A204.1 (cell line): ENCODE data around the gene DOLK.

Experiments used
- FAIRE-seq: peaks from 2 replicates; lab custom pipeline; 2012; peaks lifted over from hg19 to GRCh38; lab: Jason Lieb, UNC

Gene DOLK

GRCh38 chr9:128905964-128906363, 41.4 kb downstream of the DOLK start:
- no peak for FAIRE-seq

- no peak for FAIRE-seq
Observed at GRCh38 chr9:128903871-128904620, 43.4 kb downstream of the DOLK start.

- FAIRE-seq = no peak
Observed at GRCh38 chr9:128903079-128903461, 44.3 kb downstream of the DOLK start.

GRCh38 chr9:128902351-128903078, 44.9 kb downstream of the DOLK start:
- FAIRE-seq = no peak

- FAIRE-seq = no peak
Observed at GRCh38 chr9:128901822-128902221, 45.6 kb downstream of the DOLK start.

GRCh38 chr9:128901379-128901778, 46.0 kb downstream of the DOLK start:
- FAIRE-seq = no peak

- no peak for FAIRE-seq
Observed at GRCh38 chr9:128899566-128900322, 47.7 kb downstream of the DOLK start.

- no peak for FAIRE-seq
Observed at GRCh38 chr9:128898845-128899565, 48.4 kb downstream of the DOLK start.

- no peak for FAIRE-seq
Observed at GRCh38 chr9:128898382-128898781, 49.0 kb downstream of the DOLK start.

- FAIRE-seq = no peak
Observed at GRCh38 chr9:128895556-128895955, 51.8 kb downstream of the DOLK start.
